H1 (cell line): ENCODE measurements around the gene KLHDC10. TPM values are rescaled to one million over a fixed set of nuclear protein-coding genes. Genes with fewer than 3 reads are reported as not detected.

Experiments used
- FOSL1 ChIP-seq: IDR thresholded peaks from 2 replicates; pipeline ENCODE4 v1.6.1; 2011; ENCODE audit warnings: mild to moderate bottlenecking, low read depth, low read length, moderate library complexity; ENCODE audit not compliant: insufficient read depth
- GABPA ChIP-seq: IDR thresholded peaks from 2 replicates; pipeline ENCODE4 v1.6.1; 2011; ENCODE audit warnings: mild to moderate bottlenecking, low read length, moderate library complexity, borderline replicate concordance; ENCODE audit not compliant: insufficient read depth
- RBBP5 ChIP-seq: IDR thresholded peaks from 2 replicates; pipeline ENCODE4 v1.7.1; 2012; ENCODE audit warnings: low read depth, mild to moderate bottlenecking, inconsistent platforms, low read length, moderate library complexity, borderline replicate concordance
- SUZ12 ChIP-seq: fragments of 200-600 bp; sonication (generic); IDR thresholded peaks from 2 replicates; pipeline ENCODE4 v1.6.1; 2012; ENCODE audit warnings: mild to moderate bottlenecking, inconsistent platforms, low read length, moderate library complexity, mixed read lengths
- polyA plus RNA-seq, 7 experiments: library from polyadenylated mRNA; depleted of rRNA in 3 of 7; stranded (reverse) in 5 of 7; unstranded in 2 of 7; fragments of >200 nt in 5 of 7; fragments of 200-250 nt in 2 of 7; gene quantifications; 1 replicate in 5 of 7; 2 replicates in 1 of 7; 4 replicates in 1 of 7; pipeline versions ENCODE4 v1.2.1 to v1.2.3, GENCODE V29; 2011 to 2013; ENCODE audit warnings: missing spikeins in 2 of 7, mixed read lengths in 2 of 7
- total RNA-seq: library from RNA; stranded (reverse); fragmentation: NEBNext Ultra II Directional; extraction: Animal tissue kit (Norgen Biotek cat#: 25700); gene quantifications from 2 replicates; pipeline ENCODE4 v1.2.1, GENCODE V29; 2021
- TF ChIP-seq, protein P1 (sequence below): fragments of 300-600 bp; sonication (generic); IDR thresholded peaks from 2 replicates; pipeline ENCODE4 v1.7.1; 2012; ENCODE audit warnings: low read length, moderate library complexity, mild to moderate bottlenecking, inconsistent platforms; ENCODE audit not compliant: insufficient replicate concordance
- TF ChIP-seq, protein P2 (sequence below): IDR thresholded peaks from 2 replicates; pipeline ENCODE4 v1.6.1; 2012; ENCODE audit warnings: inconsistent platforms
- TF ChIP-seq, protein P3 (sequence below), 3 experiments: IDR thresholded peaks; 1 replicate in 2 of 3; 2 replicates in 1 of 3; pipeline versions ENCODE4 v1.5.1 to v1.6.1; 2011; ENCODE audit warnings: low read length in 3 of 3, mild to moderate bottlenecking in 3 of 3, inconsistent platforms in 2 of 3, low read depth in 1 of 3, moderate library complexity in 1 of 3; ENCODE audit not compliant: insufficient read depth in 1 of 3; ENCODE audit errors: control extremely low read depth in 1 of 3

KLHDC10 gene
- total and polyA plus RNA-seq, 2 of the 8 experiments (the other 6 are each of a cell fraction or from before 2014, with no cell fraction given): 6.6 to 14.5 TPM

DNA sequence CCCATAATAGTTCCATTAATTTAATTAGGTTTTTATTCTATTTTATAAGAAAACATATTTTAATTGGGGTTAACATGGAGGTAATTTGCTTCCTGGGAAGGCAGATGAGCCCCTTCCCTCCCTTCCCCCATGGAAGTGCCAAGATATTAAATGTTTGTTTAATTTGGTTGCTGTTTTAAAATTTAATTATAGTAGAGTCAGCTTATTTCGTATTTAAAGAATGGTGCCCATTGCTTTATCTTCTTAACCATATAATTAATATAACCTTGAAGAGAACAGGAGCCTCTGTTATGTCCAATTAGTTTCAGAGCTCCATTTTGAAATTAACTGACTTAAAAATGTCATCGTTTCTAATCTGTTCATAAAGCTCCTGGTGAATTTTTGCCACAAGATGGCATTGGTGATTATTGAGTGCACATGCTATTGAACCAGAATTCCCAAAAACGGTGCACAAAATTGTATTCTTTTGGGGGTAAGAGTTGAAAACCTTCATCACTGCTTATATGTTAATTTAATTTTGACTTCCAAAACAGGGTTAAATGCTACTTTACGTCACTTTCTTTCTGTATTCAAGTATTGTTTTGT, 26.0 kb downstream of the KLHDC10 start (continued):
- TF ChIP-seq, protein P1, sequence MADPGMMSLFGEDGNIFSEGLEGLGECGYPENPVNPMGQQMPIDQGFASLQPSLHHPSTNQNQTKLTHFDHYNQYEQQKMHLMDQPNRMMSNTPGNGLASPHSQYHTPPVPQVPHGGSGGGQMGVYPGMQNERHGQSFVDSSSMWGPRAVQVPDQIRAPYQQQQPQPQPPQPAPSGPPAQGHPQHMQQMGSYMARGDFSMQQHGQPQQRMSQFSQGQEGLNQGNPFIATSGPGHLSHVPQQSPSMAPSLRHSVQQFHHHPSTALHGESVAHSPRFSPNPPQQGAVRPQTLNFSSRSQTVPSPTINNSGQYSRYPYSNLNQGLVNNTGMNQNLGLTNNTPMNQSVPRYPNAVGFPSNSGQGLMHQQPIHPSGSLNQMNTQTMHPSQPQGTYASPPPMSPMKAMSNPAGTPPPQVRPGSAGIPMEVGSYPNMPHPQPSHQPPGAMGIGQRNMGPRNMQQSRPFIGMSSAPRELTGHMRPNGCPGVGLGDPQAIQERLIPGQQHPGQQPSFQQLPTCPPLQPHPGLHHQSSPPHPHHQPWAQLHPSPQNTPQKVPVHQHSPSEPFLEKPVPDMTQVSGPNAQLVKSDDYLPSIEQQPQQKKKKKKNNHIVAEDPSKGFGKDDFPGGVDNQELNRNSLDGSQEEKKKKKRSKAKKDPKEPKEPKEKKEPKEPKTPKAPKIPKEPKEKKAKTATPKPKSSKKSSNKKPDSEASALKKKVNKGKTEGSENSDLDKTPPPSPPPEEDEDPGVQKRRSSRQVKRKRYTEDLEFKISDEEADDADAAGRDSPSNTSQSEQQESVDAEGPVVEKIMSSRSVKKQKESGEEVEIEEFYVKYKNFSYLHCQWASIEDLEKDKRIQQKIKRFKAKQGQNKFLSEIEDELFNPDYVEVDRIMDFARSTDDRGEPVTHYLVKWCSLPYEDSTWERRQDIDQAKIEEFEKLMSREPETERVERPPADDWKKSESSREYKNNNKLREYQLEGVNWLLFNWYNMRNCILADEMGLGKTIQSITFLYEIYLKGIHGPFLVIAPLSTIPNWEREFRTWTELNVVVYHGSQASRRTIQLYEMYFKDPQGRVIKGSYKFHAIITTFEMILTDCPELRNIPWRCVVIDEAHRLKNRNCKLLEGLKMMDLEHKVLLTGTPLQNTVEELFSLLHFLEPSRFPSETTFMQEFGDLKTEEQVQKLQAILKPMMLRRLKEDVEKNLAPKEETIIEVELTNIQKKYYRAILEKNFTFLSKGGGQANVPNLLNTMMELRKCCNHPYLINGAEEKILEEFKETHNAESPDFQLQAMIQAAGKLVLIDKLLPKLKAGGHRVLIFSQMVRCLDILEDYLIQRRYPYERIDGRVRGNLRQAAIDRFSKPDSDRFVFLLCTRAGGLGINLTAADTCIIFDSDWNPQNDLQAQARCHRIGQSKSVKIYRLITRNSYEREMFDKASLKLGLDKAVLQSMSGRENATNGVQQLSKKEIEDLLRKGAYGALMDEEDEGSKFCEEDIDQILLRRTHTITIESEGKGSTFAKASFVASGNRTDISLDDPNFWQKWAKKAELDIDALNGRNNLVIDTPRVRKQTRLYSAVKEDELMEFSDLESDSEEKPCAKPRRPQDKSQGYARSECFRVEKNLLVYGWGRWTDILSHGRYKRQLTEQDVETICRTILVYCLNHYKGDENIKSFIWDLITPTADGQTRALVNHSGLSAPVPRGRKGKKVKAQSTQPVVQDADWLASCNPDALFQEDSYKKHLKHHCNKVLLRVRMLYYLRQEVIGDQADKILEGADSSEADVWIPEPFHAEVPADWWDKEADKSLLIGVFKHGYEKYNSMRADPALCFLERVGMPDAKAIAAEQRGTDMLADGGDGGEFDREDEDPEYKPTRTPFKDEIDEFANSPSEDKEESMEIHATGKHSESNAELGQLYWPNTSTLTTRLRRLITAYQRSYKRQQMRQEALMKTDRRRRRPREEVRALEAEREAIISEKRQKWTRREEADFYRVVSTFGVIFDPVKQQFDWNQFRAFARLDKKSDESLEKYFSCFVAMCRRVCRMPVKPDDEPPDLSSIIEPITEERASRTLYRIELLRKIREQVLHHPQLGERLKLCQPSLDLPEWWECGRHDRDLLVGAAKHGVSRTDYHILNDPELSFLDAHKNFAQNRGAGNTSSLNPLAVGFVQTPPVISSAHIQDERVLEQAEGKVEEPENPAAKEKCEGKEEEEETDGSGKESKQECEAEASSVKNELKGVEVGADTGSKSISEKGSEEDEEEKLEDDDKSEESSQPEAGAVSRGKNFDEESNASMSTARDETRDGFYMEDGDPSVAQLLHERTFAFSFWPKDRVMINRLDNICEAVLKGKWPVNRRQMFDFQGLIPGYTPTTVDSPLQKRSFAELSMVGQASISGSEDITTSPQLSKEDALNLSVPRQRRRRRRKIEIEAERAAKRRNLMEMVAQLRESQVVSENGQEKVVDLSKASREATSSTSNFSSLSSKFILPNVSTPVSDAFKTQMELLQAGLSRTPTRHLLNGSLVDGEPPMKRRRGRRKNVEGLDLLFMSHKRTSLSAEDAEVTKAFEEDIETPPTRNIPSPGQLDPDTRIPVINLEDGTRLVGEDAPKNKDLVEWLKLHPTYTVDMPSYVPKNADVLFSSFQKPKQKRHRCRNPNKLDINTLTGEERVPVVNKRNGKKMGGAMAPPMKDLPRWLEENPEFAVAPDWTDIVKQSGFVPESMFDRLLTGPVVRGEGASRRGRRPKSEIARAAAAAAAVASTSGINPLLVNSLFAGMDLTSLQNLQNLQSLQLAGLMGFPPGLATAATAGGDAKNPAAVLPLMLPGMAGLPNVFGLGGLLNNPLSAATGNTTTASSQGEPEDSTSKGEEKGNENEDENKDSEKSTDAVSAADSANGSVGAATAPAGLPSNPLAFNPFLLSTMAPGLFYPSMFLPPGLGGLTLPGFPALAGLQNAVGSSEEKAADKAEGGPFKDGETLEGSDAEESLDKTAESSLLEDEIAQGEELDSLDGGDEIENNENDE: no peak
- no peak for TF ChIP-seq SUZ12
- no peak for TF ChIP-seq RBBP5
- no peak for TF ChIP-seq GABPA
- TF ChIP-seq, protein P2, sequence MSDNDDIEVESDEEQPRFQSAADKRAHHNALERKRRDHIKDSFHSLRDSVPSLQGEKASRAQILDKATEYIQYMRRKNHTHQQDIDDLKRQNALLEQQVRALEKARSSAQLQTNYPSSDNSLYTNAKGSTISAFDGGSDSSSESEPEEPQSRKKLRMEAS: no peak
- TF ChIP-seq, protein P3, sequence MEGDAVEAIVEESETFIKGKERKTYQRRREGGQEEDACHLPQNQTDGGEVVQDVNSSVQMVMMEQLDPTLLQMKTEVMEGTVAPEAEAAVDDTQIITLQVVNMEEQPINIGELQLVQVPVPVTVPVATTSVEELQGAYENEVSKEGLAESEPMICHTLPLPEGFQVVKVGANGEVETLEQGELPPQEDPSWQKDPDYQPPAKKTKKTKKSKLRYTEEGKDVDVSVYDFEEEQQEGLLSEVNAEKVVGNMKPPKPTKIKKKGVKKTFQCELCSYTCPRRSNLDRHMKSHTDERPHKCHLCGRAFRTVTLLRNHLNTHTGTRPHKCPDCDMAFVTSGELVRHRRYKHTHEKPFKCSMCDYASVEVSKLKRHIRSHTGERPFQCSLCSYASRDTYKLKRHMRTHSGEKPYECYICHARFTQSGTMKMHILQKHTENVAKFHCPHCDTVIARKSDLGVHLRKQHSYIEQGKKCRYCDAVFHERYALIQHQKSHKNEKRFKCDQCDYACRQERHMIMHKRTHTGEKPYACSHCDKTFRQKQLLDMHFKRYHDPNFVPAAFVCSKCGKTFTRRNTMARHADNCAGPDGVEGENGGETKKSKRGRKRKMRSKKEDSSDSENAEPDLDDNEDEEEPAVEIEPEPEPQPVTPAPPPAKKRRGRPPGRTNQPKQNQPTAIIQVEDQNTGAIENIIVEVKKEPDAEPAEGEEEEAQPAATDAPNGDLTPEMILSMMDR (IDR thresholded peaks at IDR 0.05; ENCODE audit: control extremely low read depth in 1 of 3, insufficient read depth in 1 of 3, low read depth in 1 of 3, low read length in 3 of 3): no peak
- no peak for TF ChIP-seq FOSL1
